HCT116 (cell line): ENCODE results near the gene TRIML2. TPM values are rescaled to one million over a fixed set of nuclear protein-coding genes. Genes with fewer than 3 reads are reported as not detected.

Source experiments
- ATAC-seq: fragments of 200-7000 bp; cut with Tn5 transposase; 2 replicates; pipeline ENCODE4 v1.9.1; 2020; ENCODE audit warnings: mild to moderate bottlenecking, moderate library complexity
- BruUV-seq: library from RNA; stranded (reverse); fragments of 400-500 nt; replicated peaks from 2 replicates; lab custom pipeline; 2021; lab: Mats Ljungman, UMichigan
- CTCF ChIA-PET: fragments of 300-600 bp; sonication (Branson Sonifier 250); formaldehyde crosslinking; loops from one replicate; lab custom pipeline; 2021; ENCODE audit warnings: antibody characterized with exemption; lab: Charles Lee
- POLR2A ChIA-PET: fragments of 300-600, 350-600 bp; sonication (Branson Sonifier 250); formaldehyde crosslinking; loops from one replicate; lab custom pipeline; 2021; ENCODE audit warnings: antibody characterized with exemption; lab: Charles Lee
- RAD21 ChIA-PET, 2 experiments: fragments of 300-600 bp; sonication (Branson Sonifier 250); formaldehyde crosslinking; loops; one replicate each; lab custom pipeline; 2023; ENCODE audit warnings: low total read pairs in 2 of 2; ENCODE audit not compliant: uncharacterized antibody in 2 of 2, unreplicated experiment in 2 of 2, low non-redundant PET in 1 of 2; lab: Charles Lee
- DNase-seq: peaks from one replicate; pipeline ENCODE4 v3.0.0-alpha.2; 2010; ENCODE audit warnings: low read depth, low spot score
- H2AFZ ChIP-seq: fragments of 200-600 bp; shearing (Covaris generic), sonication (generic); 2 replicates; pipeline ENCODE4 v1.6.1; 2017; ENCODE audit warnings: low read depth, mixed run types, mixed read lengths, antibody characterized with exemption, low read length; ENCODE audit not compliant: poor library complexity, severe bottlenecking
- H3K27ac ChIP-seq: 2 replicates; pipeline ENCODE4 v1.5.1; 2012; ENCODE audit warnings: low read depth, low read length
- H3K27me3 ChIP-seq: fragments of 200-600 bp; sonication (generic); 2 replicates; pipeline ENCODE4 v1.6.1; 2016; ENCODE audit warnings: mixed run types, low read length, mixed read lengths; ENCODE audit not compliant: insufficient read depth
- H3K36me3 ChIP-seq, 2 experiments: fragments of 200-500 bp in 1 of 2; fragments of 200-600 bp in 1 of 2; sonication (Bioruptor generic) in 1 of 2; sonication (generic) in 1 of 2; 2 replicates each; pipeline versions ENCODE4 v1.5.1 to v1.6.1; 2014 to 2016; ENCODE audit warnings: low read length in 2 of 2, inconsistent platforms in 1 of 2, mixed read lengths in 1 of 2, mixed run types in 1 of 2; ENCODE audit not compliant: insufficient read depth in 2 of 2, control insufficient read depth in 1 of 2
- H3K4me1 ChIP-seq, 2 experiments: fragments of 200-600 bp in 1 of 2; sonication (generic) in 1 of 2; 2 replicates each; pipeline versions ENCODE4 v1.5.1 to v1.6.1; 2012 to 2017; ENCODE audit warnings: low read length in 2 of 2, inconsistent platforms in 1 of 2, mild to moderate bottlenecking in 1 of 2, mixed read lengths in 1 of 2, mixed run types in 1 of 2, moderate library complexity in 1 of 2; ENCODE audit not compliant: insufficient read depth in 2 of 2, control insufficient read depth in 1 of 2
- H3K4me2 ChIP-seq: fragments of 200-600 bp; sonication (generic); 2 replicates; pipeline ENCODE4 v1.6.1; 2017; ENCODE audit warnings: mixed run types, low read length, mixed read lengths
- H3K4me3 ChIP-seq, 2 experiments: fragments of 200-600 bp in 1 of 2; sonication (generic) in 1 of 2; replicated peaks in 1 of 2; 2 replicates each; pipeline ENCODE4 v1.5.1; 2011 to 2016; ENCODE audit warnings: low read length in 2 of 2, control low read depth in 1 of 2, low read depth in 1 of 2, mild to moderate bottlenecking in 1 of 2, mixed read lengths in 1 of 2, mixed run types in 1 of 2
- H3K79me2 ChIP-seq: fragments of 200-600 bp; sonication (generic); 2 replicates; pipeline ENCODE4 v1.6.1; 2017; ENCODE audit warnings: mild to moderate bottlenecking, mixed run types, low read length, moderate library complexity, mixed read lengths; ENCODE audit not compliant: insufficient read depth
- H3K9ac ChIP-seq: fragments of 200-600 bp; sonication (generic); 2 replicates; pipeline ENCODE4 v1.6.1; 2016; ENCODE audit warnings: low read length, mixed read lengths
- H3K9me2 ChIP-seq: fragments of 200-600 bp; sonication (generic), shearing (Covaris generic); 2 replicates; pipeline ENCODE4 v1.6.1; 2017; ENCODE audit warnings: mixed run types, mild to moderate bottlenecking, moderate library complexity; ENCODE audit not compliant: insufficient read depth
- H3K9me3 ChIP-seq, 2 experiments: fragments of 200-500 bp in 1 of 2; fragments of 200-600 bp in 1 of 2; sonication (Bioruptor generic) in 1 of 2; sonication (generic) in 1 of 2; 2 replicates each; pipeline ENCODE4 v1.6.1; 2014 to 2017; ENCODE audit warnings: low read length in 2 of 2, mixed read lengths in 2 of 2, inconsistent platforms in 1 of 2, low read depth in 1 of 2, mild to moderate bottlenecking in 1 of 2, mixed run types in 1 of 2, moderate library complexity in 1 of 2; ENCODE audit not compliant: control insufficient read depth in 1 of 2, insufficient read depth in 1 of 2
- H4K20me1 ChIP-seq: fragments of 200-600 bp; sonication (generic), shearing (Covaris generic); 2 replicates; pipeline ENCODE4 v1.6.1; 2017; ENCODE audit warnings: mixed run types, mild to moderate bottlenecking, moderate library complexity; ENCODE audit not compliant: insufficient read depth
- CBX3 ChIP-seq: IDR thresholded peaks from 2 replicates; pipeline ENCODE4 v1.6.1; 2012; ENCODE audit warnings: low read depth
- CTCF ChIP-seq, 3 experiments: fragments of 200-600 bp in 1 of 3; sonication (generic) in 1 of 3; IDR thresholded peaks in 2 of 3; conservative IDR thresholded peaks in 1 of 3; 2 replicates each; pipeline ENCODE4 v1.5.1; 2012 to 2017; ENCODE audit warnings: low read depth in 2 of 3, low read length in 2 of 3, antibody characterized with exemption in 1 of 3, borderline replicate concordance in 1 of 3, control low read depth in 1 of 3, mild to moderate bottlenecking in 1 of 3, mixed read lengths in 1 of 3, mixed run types in 1 of 3, moderate library complexity in 1 of 3; ENCODE audit not compliant: insufficient read depth in 1 of 3
- ELF1 ChIP-seq: IDR thresholded peaks from 2 replicates; pipeline ENCODE4 v1.6.1; 2012; ENCODE audit warnings: low read depth, borderline replicate concordance
- EZH2 ChIP-seq: fragments of 200-600 bp; sonication (generic); IDR thresholded peaks from 2 replicates; pipeline ENCODE4 v1.6.1; 2017; ENCODE audit warnings: antibody characterized with exemption, mixed run types
- EZH2phosphoT487 ChIP-seq: fragments of 200-600 bp; IDR thresholded peaks from 2 replicates; pipeline ENCODE4 v1.6.1; 2018; ENCODE audit warnings: antibody characterized with exemption, borderline replicate concordance
- FOSL1 ChIP-seq: IDR thresholded peaks from 2 replicates; pipeline ENCODE4 v1.6.1; 2012; ENCODE audit warnings: low read depth
- MAX ChIP-seq: IDR thresholded peaks from 2 replicates; pipeline ENCODE4 v1.6.1; 2012
- RAD21 ChIP-seq: IDR thresholded peaks from 2 replicates; pipeline ENCODE4 v1.6.1; 2012; ENCODE audit warnings: low read depth, mild to moderate bottlenecking
- SIN3A ChIP-seq: IDR thresholded peaks from 2 replicates; pipeline ENCODE4 v1.6.1; 2012; ENCODE audit warnings: low read depth
- TCF7L2 ChIP-seq: IDR thresholded peaks from 2 replicates; pipeline ENCODE4 v1.7.0; 2011; ENCODE audit warnings: borderline replicate concordance, inconsistent platforms; ENCODE audit not compliant: insufficient read depth, insufficient read length; ENCODE audit errors: extremely low read depth
- ZBTB33 ChIP-seq: IDR thresholded peaks from 2 replicates; pipeline ENCODE4 v1.6.1; 2011; ENCODE audit warnings: mild to moderate bottlenecking, low read length, moderate library complexity; ENCODE audit not compliant: insufficient replicate concordance; ENCODE audit errors: extremely low read depth
- ZFX ChIP-seq: fragments of 450-650 bp; IDR thresholded peaks from 2 replicates; pipeline ENCODE4 v1.6.1; 2017
- ZNF274 ChIP-seq: fragments of 200-500 bp; sonication (Bioruptor generic); IDR thresholded peaks from 2 replicates; pipeline ENCODE4 v1.6.1; 2014; ENCODE audit warnings: mild to moderate bottlenecking, low read depth, low read length, inconsistent platforms
- intact Hi-C: fragments of 100-400 bp; cut with micrococcal nuclease; formaldehyde crosslinking; loops from 2 replicates; pipeline ENCODE4 v1.10.0; 2022
- total RNA-seq: library from RNA; stranded (reverse); gene quantifications from one replicate; pipeline ENCODE4 v1.2.1, GENCODE V29; 2021; ENCODE audit not compliant: unreplicated experiment

TRIML2 gene
- total RNA-seq, 1 experiment from 2014 or later = 6.3 TPM

GRCh38 chr4:188078116-188078515 lies 31.3 kb downstream of the TRIML2 start:
- POLR2A ChIA-PET = no interaction called here
- Histone ChIP-seq H2AFZ (no peak overlapping the region), H3K9me3 (no peaks in the 10 kb centered on the region)
- no peak for TF ChIP-seq ZBTB33
- no peak for TF ChIP-seq ELF1
- no peak for TF ChIP-seq CBX3
- TF ChIP-seq EZH2phosphoT487 = no peak
- TF ChIP-seq, all 23 proteins: peak for 0
- Histone ChIP-seq H3K27me3 (no peaks in the 10 kb centered on the region), H3K4me2 (no peak overlapping the region), H3K27ac (no peak overlapping the region), H3K9me2 (no peaks in the 10 kb centered on the region), H3K36me3 (no peaks in the 10 kb centered on the region), H3K9ac (no peak overlapping the region), H3K4me3 (no peak overlapping the region), H3K4me1 (no peaks in the 10 kb centered on the region; a peak in 1 of 4 replicates), H4K20me1 (no peaks in the 10 kb centered on the region), H3K79me2 (no peaks in the 10 kb centered on the region)
- DNase-seq (no peak), ATAC-seq (no peak)
- ChIA-PET CTCF (no interaction called here), RAD21 (no interaction called here)
- no TSS peak for BruUV-seq
- intact Hi-C loops = no loop called here

GRCh38 chr4:188076169-188076568 lies 33.2 kb downstream of the TRIML2 start:
- no peaks in the 10 kb centered on the region for H4K20me1 ChIP-seq
- H3K9me2 ChIP-seq = no peaks in the 10 kb centered on the region
- H3K27me3 ChIP-seq = no peaks in the 10 kb centered on the region
- no TSS peak for BruUV-seq
- DNase-seq (no peak), ATAC-seq (no peak)
- H3K4me3 ChIP-seq = no peak overlapping the region
- CTCF ChIA-PET = no interaction called here
- H3K4me2 ChIP-seq = no peak overlapping the region
- POLR2A ChIA-PET = no interaction called here
- TF ChIP-seq FOSL1 (no peak), EZH2 (no peak), CTCF (IDR thresholded peaks at IDR 0.05 in 2 of 3, conservative IDR thresholded peaks at IDR 0.05 in 1 of 3; ENCODE audit: borderline replicate concordance in 1 of 3, insufficient read depth in 1 of 3, low read depth in 2 of 3, low read length in 2 of 3) (no peak), ELF1 (no peak), MAX (no peak), ZFX (no peak), SIN3A (no peak), RAD21 (no peak), ZNF274 (no peak), EZH2phosphoT487 (no peak), ZBTB33 (no peak), TCF7L2 (no peak)
- H3K79me2 ChIP-seq = no peaks in the 10 kb centered on the region
- H3K9ac ChIP-seq = no peak overlapping the region
- H3K36me3 ChIP-seq = no peaks in the 10 kb centered on the region
- H3K4me1 ChIP-seq = peaks cover 0 to 4% of the 10 kb centered on the region in 2 experiments; a peak in 1 of 4 replicates
- H3K9me3 ChIP-seq = no peaks in the 10 kb centered on the region
- RAD21 ChIA-PET = no interaction called here
- no peak overlapping the region for H3K27ac ChIP-seq
- intact Hi-C loops = no loop called here
- no peak overlapping the region for H2AFZ ChIP-seq
